ENCODE measurements around the gene GRK3.

DNA sequence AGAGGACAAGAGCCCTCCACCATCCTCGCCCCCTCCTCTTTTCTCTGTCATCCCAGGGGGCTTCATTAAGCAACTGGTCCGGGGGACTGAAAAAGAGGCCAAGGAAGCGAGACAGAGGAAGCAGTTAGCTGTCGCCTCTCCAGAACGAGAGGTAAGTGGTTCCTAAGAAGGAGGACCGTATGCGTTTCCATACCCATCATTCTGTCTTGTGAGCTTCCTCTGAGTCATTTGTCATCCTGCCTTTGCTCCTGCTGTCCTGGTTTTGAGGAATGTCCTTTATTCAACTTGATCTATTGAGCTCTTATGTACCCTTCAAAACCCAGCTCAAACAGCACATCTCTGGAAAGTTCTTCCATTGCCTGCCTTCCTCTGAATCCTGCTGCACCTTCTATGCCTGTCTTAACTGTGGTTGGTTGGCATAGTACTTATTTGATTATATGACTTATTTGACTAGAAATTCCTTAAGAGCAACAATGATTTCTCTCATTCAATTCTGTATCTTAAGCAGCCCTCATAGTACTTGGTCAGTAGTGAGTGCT, 198.8 kb downstream of the GRK3 start:
- no peak for TF ChIP-seq CTCF (IDR thresholded peaks at IDR 0.05)
- TF ChIP-seq POLR2AphosphoS5 (IDR thresholded peaks at IDR 0.05): no peak
